Renal pelvis (tissue), 4 donors: ENCODE data around the gene IGFBP5. TPM values are rescaled to one million over a fixed set of nuclear protein-coding genes. Genes with fewer than 3 reads are reported as not detected.

Experiments
- DNase-seq: peaks from one replicate; pipeline ENCODE4 v3.0.0-alpha.2; 2013
- polyA plus RNA-seq, 3 donors: library from polyadenylated mRNA; unstranded; fragments of 120-200 nt; gene quantifications; one replicate each; pipeline ENCODE4 v1.2.1, GENCODE V29; 2013; ENCODE audit not compliant: insufficient read length in 3 of 3

The IGFBP5 gene
- polyA plus RNA-seq, 3 donors = 267 to 355 (median 272) TPM

GRCh38 chr2:216651351-216651881 is 43.9 kb downstream of the IGFBP5 start:
- DNase-seq = no peak

- DNase-seq = no peak
These were observed 44.6 kb downstream of the IGFBP5 start for GRCh38 chr2:216650626-216651257.

GRCh38 chr2:216649574-216649973 is 45.8 kb downstream of the IGFBP5 start:
- no peak for DNase-seq

DNA sequence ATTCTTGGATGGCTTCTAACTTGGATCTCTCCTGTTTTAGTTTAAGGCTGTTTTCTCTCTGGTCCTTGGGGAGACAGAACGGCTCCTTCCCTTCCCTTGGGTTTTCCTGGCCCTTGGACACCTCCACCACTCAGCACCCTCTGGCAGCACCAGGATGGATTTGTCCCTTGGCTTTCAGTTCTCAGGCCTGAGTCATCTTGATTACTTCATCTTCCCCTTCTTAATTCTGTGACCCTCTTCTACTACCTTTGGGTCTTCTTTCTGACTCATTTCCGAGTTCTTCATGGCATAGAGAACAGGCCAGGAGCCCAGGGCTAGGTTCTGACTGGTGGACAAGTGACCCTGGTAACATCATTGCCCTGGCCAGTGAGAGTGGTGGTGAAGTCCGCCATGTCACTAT is 47.2 kb downstream of the IGFBP5 start:
- DNase-seq = no peak

DNA sequence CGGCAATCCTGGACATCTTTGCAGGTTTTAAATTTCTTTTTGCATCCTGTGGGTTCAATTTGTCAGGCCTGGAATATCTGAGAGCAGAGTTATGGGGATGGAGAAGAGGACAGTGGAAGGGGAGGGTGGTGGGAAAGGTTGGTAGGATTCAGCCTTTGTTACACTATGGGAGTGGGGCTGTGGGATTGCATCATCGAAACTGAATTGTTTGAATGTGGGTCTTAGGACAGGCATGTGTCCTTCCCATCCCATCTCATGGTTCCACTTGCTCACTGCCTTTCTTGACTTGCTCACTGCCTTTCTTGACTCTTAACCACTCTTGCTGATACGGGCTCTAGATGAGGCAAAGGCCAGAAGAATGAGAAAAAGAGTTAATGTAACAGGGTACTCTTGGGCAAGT is 49.2 kb downstream of the IGFBP5 start:
- DNase-seq = no peak

- DNase-seq = no peak
These were observed 49.8 kb downstream of the IGFBP5 start for GRCh38 chr2:216645636-216645950.

GRCh38 chr2:216644842-216645635 is 50.3 kb downstream of the IGFBP5 start:
- no peak for DNase-seq

DNA sequence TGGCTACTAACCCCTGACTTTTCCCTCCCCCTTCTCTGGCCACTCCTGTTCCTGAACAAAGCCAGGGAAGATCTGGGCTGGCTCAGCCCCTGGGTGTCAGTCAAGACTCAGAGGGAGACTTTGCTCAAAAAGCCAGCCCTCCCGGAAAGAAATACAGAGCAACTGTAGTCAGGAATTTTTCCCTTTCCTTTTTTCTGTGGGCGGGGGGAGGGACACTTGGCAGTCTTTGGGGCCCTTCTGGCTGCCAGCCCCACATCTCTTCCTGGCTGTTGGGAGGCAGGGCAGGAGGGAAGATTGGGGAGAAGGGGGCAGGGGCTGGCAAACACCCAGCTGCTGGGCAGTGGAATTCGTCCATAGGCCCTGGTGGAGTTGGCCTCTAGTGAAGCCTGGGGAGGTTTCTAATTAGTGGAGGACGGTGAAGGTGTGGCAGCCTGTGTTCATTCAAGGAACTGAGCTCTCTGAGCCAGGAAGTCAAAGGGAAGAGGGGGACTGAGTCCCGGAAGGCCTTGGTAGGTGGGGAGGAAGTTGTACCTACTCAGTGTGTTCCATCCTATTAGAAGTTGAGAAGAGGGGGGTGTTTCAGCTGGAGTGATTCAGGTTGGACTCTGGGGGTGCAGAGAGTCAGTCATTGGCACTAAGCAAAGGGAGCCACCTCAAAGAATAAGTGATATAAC is 51.2 kb downstream of the IGFBP5 start:
- DNase-seq = no peak

- no peak for DNase-seq
These were observed 57.9 kb downstream of the IGFBP5 start for GRCh38 chr2:216637472-216637871.

GRCh38 chr2:216636551-216637450 is 58.5 kb downstream of the IGFBP5 start:
- no peak for DNase-seq

DNA sequence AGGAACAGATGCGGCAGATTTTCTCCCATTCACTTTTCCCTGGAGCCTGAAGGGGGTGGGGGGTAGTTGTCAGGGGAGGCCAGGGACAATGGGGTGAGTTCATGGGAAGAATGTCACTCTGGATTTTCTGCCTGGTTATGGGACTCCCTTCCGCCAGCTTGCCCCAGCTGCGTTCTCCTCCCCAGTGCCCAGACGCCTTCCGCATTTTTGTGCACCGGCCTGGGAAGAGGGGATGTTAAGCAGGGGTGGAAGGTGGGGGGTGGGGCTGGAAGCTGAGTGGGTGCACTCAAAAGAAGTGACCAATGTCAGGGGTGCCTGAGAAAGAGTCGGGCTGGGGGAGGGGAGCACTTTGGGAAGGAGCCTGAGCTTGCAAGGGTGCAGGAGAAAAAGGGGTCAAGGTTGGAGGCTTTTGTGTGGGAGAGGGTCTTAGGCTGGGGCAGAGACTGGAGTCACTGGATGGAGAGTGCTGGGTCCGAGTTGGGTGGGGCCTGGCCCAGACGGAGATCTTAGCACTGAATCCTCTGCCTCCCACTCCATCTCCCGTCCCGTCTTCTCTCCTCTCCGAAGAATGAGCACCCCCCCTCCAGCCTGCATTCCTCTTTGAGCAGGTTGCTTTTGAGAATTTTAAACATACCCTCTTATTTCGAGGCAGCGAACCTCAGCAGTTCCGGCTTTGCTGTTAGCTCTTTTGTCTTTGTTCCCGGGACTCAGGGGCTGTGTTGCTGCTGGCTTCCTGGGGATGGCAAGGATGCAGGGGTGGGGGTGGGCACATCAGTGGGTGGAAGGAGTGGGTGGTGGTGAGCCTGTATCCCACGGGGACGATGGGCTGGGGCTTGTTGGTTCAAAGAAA is 59.4 kb downstream of the IGFBP5 start:
- DNase-seq = no peak

DNA sequence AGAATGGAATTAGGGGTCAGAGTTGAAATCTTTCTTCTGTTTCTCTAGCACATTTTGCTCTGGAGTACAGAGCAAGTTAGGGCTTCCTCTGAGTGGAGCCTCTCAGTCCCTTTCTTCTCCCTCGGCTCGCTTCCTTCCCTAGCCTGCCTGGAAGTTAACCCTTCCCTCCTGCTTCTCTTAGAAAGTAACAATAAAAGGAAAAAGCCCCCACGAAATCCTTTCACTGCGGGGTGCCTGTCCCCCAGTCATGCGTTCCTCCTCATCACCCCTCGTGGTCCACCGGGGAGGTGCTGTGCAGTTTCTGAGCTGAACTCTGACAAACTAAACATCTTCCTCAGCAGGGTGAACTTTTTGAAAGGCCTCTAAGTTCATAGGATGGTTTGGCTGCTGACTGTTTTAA is 60.2 kb downstream of the IGFBP5 start:
- no peak for DNase-seq

DNA sequence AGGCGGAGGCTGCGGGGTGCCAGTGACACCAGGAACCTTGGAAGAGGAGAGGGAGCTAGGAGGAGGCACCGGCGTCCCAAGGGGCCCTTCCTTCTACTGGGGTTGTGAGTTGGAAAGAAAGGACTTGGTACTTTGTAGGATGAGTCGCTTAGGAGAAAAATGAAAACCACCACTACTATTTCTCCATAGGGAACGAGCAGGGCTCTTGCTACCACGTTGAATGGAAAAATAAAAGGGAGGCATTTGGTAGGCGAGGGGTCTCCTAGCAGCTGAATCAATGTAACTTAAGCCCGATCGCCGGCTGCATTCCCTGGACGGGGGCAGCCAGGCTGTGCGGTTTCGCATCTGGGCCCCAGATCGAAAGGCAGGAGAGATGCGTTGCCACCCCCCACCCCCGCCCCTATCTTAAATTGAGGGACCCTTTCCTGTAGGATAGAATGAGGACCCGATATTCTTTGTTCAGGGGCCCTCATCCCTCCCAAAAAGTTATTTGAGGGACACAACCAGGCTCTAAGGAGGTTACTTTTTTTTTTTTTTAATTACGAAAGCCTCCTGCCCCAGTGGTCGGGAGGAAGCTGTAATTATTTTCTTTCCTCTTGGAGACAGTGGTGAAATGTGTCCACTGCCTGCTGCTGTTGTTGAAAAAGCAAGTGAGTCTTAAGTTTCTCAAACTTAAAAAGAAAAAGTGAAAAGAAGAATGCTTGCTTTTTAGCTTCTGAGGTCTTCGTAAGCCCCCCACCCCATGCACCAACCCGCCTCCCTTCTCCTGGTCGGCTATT is 60.8 kb downstream of the IGFBP5 start:
- DNase-seq = no peak

GRCh38 chr2:216633616-216634369 is 61.6 kb downstream of the IGFBP5 start:
- DNase-seq = no peak

- peak; percentile 80 for DNase-seq
These were observed 62.3 kb downstream of the IGFBP5 start, which contains the start of gene IGFBP2 for GRCh38 chr2:216632952-216633615. TSS of gene IGFBP2 (plus strand) at chr2:216633420. CDS start at chr2:216633524, 104 bp downstream.

DNA sequence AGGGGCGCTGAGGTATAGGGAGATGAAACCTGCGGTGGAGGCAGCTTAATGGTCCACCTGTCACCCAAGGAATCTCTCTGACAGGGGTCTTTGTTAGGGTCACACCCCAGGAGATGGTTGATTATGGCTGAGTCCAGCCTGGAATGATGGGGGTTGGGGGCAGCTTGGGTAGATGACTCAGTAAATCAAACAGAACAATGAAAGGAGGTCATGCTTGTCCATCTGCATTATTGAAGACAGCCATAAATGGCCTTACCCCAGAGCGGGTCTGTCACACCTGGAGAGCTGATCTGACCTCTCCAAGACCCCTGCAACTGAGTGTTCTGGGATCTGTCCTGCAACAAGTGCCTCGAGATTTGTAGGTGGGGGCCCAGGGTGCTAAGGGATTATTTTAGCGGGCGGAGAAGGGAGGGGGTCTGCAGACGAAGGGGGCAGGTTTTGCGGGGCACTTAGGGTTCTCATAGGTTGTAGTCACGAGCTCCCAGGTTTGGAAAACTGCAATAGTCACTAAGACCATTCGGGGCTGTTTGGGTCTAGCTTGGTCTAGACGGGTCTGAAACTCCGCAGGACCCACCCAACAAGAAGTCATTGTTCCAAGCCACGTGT is 62.9 kb downstream of the IGFBP5 start:
- DNase-seq = no peak

DNA sequence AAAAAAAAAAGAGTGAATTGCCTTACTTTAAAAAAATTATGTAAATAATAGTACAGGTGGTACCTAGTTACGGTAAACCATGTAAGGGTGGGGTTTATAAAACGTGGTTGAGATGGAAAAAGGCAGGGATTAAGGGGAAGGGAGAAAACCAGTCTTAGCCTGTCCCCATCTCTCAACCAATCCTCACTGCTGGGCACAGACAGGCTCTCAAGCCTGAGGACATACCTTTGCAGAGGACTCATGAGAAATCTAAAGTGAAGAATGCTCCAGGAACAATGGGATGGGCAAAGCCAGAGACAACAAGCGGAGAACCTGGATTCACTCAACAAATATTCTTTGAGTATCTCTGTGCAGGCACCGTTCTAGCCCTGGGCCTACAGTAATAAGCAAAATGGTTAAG is 65.6 kb downstream of the IGFBP5 start:
- DNase-seq = no peak

DNA sequence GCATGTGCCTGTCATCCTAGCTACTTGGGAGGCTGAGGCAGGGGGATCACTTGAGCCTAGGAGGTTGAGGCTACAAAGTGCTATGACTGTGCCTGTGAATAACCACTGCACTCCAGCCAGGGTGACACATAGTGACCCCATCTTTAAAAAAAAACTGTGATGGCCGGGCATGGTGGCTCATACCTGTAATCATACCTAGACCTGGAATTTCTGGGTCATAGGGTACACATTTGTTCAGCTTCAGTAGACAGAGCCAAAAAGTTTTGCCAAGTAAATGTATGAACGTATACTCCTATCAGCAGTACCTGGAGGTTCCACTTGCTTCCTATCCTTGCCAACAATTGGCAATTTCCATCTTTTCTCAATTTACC is 68.5 kb downstream of the IGFBP5 start:
- no peak for DNase-seq
